AG20443 (cell line): ENCODE data around the gene ANXA2.
"Not testable (repeated sequence)": the region's sequence is repeated elsewhere in the genome, so short reads cannot be mapped to it uniquely, and the experiment has no call there.

Source experiments
- DNase-seq: peaks from one replicate; pipeline ENCODE4 v3.0.0; 2012; ENCODE audit warnings: low spot score, mixed read lengths

The ANXA2 gene

DNA sequence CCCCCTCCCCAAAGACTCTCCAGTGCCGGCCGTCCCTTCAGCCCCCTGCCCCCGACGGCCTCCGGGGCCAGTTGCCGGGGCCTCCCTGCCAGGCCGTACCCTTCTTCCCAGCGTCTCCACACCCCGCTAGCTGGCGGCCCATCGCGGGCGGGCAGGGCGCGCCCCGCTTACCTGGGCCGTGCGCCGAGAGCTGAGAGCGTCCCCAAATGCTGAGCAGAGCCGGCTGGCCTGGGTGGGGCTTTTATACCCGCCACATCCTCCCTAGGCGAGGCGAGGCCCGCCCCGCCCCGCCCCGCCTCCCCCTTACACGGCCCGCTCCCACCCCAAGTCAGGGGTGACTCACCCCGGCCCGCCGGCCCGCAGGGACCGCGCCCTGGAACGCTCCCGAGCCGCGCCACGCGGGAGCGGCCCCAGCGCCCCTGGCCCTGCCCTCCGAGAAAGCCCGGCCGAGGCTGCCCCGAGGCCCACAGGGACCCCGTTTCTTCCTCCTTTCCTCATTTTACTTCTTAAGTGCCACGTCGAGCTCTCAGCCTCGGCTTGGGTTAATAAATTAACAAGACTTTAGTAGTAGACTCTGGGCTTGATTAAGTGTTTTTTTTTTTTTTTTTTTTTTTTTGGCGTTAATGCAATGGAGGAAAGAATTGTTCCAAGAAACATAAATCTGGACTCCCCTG lies at the start of gene ANXA2:
Gene ANXA2 (minus strand): TSS at position 215 of the 674 bp plus-strand sequence. CDS start 11,911 bp downstream, outside the sequence.
- DNase-seq, result peak; percentile 93

- DNase-seq, result peak; percentile 58
Measured at GRCh38 chr15:60444289-60444912, 46.6 kb upstream of the ANXA2 start.

DNA sequence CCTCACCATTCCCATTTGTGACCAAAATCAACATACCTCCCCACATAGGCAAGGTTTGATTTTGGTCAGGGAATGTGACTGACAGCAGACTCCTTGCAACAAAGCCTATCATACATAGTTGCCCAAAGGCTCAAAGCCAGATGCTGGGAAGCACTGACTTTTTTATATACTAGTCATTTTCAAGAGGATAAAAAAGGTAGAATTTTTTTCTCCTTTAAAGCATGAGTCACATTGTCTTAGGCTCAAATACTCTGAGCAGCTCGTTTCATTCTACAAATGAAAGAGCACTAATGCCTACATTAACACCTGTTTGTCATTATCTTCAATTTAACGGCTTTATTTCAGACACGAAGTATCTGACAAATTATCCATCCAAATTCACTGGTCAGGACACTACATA lies 45.0 kb upstream of the ANXA2 start:
- peak; percentile 20 for DNase-seq

GRCh38 chr15:60442031-60442650 lies 44.4 kb upstream of the ANXA2 start:
- DNase-seq, result no peak

- no peak for DNase-seq
Measured at GRCh38 chr15:60441331-60441730, 43.5 kb upstream of the ANXA2 start.

DNA sequence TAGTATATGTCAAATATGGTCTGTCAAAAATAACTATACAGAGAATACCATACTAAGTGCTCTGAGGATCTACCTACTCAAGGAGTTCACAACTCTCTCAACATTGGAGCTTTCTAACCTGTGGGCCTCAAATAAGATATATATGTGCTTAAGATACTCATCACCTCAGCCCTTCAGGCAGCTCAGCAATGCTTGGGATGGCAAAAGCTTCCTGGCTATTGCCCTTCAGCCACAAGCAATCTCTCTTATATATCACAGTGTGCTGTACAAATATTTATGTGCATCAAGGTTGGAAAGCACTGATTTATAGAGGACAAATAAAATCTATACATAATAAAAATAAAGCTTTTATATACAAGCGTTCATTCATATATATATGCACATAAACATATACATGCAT lies 40.9 kb upstream of the ANXA2 start:
- DNase-seq, result no peak

- no peak for DNase-seq
Measured at GRCh38 chr15:60428935-60429334, 31.1 kb upstream of the ANXA2 start.

DNA sequence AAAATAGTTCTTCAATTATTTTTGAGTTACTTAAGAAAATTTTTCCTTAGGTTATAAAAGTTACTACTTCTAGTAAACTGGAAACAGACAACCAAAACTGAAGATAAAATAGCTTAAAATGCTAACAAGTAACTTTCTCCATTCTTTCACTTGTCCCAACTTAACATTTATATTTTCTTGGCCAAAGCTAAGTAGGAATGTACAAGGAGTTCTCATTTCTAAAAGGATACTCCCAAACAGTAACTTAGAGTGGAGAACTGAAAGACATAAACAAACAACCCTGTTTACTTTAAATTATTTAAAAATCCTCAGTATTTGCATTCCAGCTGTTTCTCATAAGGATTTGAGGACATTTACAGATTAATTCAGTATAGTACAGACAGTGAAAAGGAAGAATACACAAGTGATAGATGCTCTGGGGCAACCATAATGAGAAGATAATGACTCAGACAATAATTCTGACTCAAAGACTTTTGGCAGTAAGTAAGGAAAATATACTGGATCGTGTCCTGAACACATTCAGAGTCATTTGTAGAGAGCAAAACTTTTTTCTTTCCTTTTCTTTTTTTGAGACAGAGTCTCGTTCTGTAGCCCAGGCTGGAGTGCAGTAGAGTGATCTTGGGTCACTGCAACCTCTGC lies 29.2 kb upstream of the ANXA2 start:
- DNase-seq, result peak; percentile 62

DNA sequence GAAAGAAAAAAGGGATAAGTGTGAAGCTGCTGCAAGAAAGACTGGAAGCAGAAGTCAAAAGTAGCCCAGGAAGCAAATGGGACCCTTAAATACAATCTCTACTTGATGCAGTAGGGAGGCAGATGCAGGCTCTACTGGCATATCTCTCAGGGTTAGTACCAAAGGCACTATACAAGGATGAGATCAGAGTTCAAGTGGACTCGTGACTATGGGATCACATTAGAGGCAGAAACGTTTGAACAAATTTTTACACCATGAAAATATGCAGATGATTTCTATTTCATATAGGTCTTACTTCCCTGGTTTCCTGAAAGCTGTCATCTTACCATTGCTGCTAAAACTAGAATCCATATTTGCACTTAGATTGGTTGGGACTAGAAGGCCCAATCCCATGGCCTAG lies 27.7 kb upstream of the ANXA2 start:
- DNase-seq, result no peak

DNA sequence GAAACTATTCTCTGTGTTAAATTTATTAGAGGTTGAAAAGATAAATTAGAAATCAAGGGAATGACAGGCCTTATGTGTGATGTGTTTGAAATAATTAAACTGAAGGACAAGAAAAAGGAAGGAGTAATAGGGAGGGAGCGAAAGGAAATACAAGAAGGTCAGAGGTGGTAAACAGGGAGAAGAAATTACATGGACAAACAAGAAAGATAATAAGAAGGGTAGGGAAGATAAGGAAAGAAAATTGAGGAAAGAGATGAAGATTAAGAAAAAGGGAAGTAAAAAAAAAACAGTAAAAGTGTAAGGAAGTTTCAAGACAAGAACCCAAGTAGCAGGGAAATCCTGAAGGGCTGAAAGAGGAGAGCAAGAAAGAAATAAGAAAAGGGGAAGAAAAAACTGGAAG lies 26.2 kb upstream of the ANXA2 start:
- DNase-seq, result no peak

- peak; percentile 60 for DNase-seq
Measured at GRCh38 chr15:60423537-60423936, 25.8 kb upstream of the ANXA2 start.

DNA sequence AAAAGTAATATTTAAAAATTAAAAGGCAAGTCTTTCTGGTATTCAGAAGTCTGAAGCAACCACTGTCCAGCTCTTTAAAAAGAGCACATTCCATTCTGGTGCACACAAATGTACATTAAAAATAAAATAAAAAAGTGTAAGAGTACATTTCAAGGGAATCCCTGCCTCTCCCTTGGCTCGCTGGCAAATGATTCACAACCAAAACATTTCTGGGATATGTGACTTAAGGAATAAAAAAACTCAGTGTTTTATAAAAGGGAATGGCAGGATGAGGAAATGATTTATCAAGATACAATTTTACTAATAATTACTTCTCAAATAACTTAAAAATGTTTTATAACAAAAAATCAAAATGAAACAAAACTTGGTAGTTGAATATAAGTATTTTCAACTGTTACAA lies 23.8 kb upstream of the ANXA2 start:
- DNase-seq, result peak; percentile 43

DNA sequence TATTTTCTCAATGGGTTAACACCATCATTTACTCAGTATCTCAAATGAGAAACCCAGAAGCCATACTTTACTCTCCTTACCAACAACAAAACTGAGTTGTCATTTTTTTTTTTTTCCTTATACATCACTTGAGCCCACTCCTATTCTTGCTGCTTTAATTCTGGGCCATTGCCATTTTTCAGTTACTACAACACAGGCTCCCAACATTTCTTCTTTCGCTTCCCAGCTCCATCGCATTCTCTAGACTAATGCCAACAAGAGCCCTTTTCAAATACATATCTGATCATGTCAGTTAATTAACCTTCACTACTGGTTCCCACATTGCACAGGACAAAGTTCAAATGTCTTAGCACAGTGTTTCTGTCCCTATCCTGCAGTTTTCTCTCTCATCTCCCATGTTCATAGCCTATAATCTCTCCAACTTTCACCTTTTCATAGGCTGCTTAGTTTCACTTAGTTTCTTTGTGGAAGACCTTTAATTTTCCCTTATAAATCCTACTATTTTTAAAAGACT lies 22.5 kb upstream of the ANXA2 start:
- no peak for DNase-seq

- peak; percentile 39 for DNase-seq
Measured at GRCh38 chr15:60419753-60420152, 22.0 kb upstream of the ANXA2 start.

DNA sequence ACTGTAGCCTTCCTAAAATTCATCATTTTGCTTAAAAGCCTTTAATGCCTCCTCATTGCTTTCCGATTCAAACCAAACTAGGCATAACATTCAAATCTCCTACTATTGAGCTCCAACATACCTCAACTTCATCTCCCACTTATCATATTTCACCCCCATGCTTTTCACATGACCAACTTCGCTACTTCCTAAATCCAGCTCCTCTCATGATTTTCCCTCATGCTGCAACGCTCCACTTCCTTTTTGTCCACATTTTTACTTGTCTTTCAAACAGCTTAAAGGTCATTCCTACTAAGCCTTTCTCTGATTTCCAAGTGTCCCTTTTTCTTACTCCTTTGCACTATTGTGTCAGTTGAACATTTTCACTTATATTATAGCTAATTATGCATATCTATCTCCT lies 20.3 kb upstream of the ANXA2 start:
- no peak for DNase-seq

DNA sequence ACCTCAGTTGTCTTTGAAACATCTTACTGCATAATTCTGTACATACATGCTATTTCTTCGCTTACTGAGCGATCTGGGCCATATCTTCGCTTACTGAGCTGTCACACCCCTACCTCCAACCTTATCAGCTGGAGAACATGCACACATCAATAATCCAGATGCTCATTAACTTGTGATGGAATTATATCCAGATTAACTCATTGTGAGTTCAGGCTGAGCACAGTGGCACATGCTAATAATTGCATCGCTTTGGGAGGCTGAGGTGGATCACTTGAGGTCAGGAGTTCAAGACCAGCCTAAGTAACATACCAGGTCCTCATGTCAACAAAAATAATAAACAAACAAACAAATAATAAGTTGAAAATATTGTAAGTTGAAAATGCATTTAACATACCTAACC lies 19.3 kb upstream of the ANXA2 start:
- DNase-seq, result no peak

GRCh38 chr15:60416484-60416883 lies 18.7 kb upstream of the ANXA2 start:
- no peak for DNase-seq

DNA sequence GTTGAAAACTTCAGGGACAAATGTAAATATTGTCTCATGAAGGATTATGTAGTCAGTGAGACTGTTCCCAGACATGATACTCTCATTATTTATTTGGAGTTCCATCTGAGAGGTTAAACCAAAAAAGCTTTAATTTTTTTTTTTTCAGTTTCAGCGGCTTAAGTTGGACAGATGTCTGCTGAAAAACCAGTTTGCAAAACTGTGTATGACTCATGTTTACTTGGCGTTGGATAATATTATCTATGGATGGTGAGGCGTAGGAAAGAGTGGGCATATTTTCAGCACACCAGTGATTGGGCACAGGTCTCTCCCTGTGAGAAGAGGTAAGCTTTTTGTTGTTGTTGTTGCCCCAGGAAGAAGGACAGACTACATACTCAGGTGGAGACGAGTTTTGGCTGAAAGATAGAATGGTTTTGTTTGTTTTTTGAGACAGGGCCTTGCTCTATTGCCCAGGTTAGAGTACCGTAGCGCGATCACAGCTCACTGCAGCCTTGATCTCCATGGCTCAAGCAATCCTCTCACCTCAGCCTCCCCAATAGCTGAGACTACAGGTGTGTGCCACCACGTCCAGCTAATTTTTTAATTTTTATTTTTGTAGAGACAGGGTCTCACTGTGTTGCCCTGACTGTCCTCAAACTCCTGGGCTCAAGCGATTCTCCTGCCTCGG lies 16.4 kb upstream of the ANXA2 start:
- peak; percentile 45 for DNase-seq

DNA sequence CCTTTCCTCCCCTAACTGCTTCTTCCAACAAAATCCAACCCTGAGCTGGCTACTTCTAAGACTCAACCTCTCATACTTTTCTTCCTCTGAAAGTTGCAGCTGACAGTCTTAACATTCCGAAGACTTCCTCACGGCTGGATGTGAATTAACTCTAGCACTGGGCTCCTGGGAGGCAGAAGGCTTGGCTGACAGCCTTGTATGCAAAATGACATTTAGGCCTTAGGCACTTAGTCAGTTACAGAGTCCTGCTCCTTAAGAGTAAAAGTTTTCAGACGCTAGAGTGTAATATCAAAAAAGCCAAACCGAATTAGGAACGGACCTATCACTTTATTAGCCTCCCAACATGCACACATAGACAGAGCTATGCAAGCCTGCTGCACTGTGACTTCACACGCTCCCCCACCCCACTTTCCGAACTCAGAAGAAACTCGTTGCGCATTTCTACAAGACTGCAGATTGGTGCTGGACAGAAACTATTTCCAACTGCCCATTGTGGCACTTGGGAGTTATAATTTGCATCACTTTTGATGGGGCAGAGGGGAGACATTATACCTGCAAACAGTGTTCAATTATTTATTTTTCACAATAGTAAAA lies 15.5 kb upstream of the ANXA2 start:
- DNase-seq, result peak; percentile 32

DNA sequence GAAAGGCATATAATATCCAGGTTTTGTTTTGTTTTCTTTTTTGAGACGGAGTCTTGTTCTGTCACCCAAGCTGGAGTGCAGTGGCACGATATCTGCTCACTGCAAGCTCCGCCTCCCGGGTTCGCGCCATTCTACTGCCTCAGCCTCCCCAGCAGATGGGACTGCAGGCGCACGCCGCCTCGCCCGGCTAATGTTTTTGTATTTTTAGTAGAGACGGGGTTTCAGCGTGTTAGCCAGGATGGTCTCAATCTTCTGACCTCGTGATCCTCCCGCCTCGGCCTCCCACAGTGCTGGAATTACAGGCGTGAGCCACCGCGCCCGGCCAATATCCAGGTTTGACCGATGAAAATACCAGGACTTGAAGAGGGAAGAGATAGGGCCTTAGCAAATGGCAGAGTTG lies 15.0 kb upstream of the ANXA2 start:
- DNase-seq, result not testable (repeated sequence)

- DNase-seq, result no peak
Measured at GRCh38 chr15:60411774-60412425, 14.1 kb upstream of the ANXA2 start.
